ENCODE data around the gene MRPL37. TPM values are rescaled to one million over a fixed set of nuclear protein-coding genes. Genes with fewer than 3 reads are reported as not detected.

MRPL37 gene
- total and polyA plus RNA-seq, 7 donors = 68.9 to 109 (median 100) TPM

- intact Hi-C loops (cut with DNase I) = loop anchor here in 1 of 2 donors (5.0 kb wide), 1 partner anchor 101 kb away; no protein-coding TSS in a partner anchor
- TF ChIP-seq, protein P1, sequence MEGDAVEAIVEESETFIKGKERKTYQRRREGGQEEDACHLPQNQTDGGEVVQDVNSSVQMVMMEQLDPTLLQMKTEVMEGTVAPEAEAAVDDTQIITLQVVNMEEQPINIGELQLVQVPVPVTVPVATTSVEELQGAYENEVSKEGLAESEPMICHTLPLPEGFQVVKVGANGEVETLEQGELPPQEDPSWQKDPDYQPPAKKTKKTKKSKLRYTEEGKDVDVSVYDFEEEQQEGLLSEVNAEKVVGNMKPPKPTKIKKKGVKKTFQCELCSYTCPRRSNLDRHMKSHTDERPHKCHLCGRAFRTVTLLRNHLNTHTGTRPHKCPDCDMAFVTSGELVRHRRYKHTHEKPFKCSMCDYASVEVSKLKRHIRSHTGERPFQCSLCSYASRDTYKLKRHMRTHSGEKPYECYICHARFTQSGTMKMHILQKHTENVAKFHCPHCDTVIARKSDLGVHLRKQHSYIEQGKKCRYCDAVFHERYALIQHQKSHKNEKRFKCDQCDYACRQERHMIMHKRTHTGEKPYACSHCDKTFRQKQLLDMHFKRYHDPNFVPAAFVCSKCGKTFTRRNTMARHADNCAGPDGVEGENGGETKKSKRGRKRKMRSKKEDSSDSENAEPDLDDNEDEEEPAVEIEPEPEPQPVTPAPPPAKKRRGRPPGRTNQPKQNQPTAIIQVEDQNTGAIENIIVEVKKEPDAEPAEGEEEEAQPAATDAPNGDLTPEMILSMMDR (IDR thresholded peaks at IDR 0.05) = no peak
- no peak overlapping the region for H3K4me3 ChIP-seq
- DNase-seq = no peak
- H3K4me1 ChIP-seq = peaks cover 20% of the 10 kb centered on the region
- no peak overlapping the region for H3K27ac ChIP-seq
- H3K27me3 ChIP-seq (ENCODE audit: insufficient read depth in 3 of 3, low read length in 2 of 3) = no peaks in the 10 kb centered on the region
- 90 to 97% (median 92%) methylated on average over 14 to 16 of the region's 16 CpGs for WGBS, 3 donors
- peaks cover 0 to 25% of the 10 kb centered on the region in 2 donors for H3K36me3 ChIP-seq (ENCODE audit: insufficient read depth in 1 of 2, low read depth in 1 of 2)
- no peaks in the 10 kb centered on the region for H3K9me3 ChIP-seq
- no peak for ATAC-seq
Observed at GRCh38 chr1:54223441-54224202, 23.7 kb downstream of the MRPL37 start.

DNA sequence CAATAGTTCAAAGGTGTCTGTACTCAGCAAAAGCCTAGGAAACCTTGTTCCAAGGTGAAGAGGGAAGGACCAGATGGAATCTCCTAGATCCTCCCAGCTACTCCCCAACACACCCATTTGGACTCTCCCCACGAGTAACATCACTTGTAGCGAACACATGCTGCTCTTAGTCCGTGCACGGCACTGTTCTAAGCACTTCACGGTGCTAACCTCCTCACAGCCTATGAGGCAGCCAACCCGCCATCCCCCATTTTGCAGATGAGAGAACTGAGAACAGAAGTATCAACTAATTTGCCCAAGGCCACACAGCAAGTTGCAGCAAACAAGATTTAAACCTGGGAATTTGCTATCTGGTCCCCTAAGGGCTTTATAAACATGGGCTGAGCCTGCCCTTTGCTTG lies 24.3 kb downstream of the MRPL37 start:
- intact Hi-C loops (cut with DNase I) = loop anchor here in 1 of 2 donors (5.0 kb wide), 1 partner anchor 102 kb away; no protein-coding TSS in a partner anchor
- H3K4me3 ChIP-seq = no peak overlapping the region
- H3K27me3 ChIP-seq (ENCODE audit: insufficient read depth in 3 of 3, low read length in 2 of 3) = no peaks in the 10 kb centered on the region
- TF ChIP-seq, protein P1 (IDR thresholded peaks at IDR 0.05) = no peak
- H3K36me3 ChIP-seq (ENCODE audit: insufficient read depth in 1 of 2, low read depth in 1 of 2) = peaks cover 0 to 20% of the 10 kb centered on the region in 2 donors
- H3K4me1 ChIP-seq = peaks cover 17% of the 10 kb centered on the region
- WGBS, 3 donors = 80 to 87% (median 85%) methylated on average over 6 of the region's 6 CpGs
- no peaks in the 10 kb centered on the region for H3K9me3 ChIP-seq
- DNase-seq = no peak
- no peak overlapping the region for H3K27ac ChIP-seq
- ATAC-seq = no peak

DNA sequence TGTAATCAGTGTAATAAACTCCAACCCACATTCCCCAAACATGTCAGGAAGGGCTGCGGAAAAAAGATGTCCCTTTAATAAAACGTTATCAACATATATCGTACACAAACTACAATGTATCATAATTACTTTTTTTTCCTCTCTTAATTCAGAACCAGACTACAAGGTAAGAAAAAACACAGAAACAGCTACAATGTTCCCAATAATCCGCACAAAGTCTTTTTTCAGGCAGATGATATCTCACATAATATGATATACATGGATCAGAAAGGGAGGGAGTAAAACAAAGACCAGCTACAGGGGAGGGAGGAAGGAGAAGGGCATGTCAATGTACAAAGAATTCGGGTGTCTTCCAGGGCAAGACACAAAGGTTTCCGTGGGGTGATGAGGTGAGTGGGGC lies 25.4 kb downstream of the MRPL37 start:
- H3K4me3 ChIP-seq = no peak overlapping the region

GRCh38 chr1:54225986-54226559 lies 26.1 kb downstream of the MRPL37 start:
- intact Hi-C loops (cut with DNase I) = no loop called here
- H3K4me3 ChIP-seq = no peak overlapping the region
- no peaks in the 10 kb centered on the region for H3K9me3 ChIP-seq
- DNase-seq (no peak), ATAC-seq (no peak)
- H3K27me3 ChIP-seq (ENCODE audit: insufficient read depth in 3 of 3, low read length in 2 of 3) = no peaks in the 10 kb centered on the region
- H3K4me1 ChIP-seq = no peaks in the 10 kb centered on the region
- H3K36me3 ChIP-seq (ENCODE audit: insufficient read depth in 1 of 2, low read depth in 1 of 2) = peaks cover 0 to 20% of the 10 kb centered on the region in 2 donors
- TF ChIP-seq, protein P1 (IDR thresholded peaks at IDR 0.05) = no peak
- no peak overlapping the region for H3K27ac ChIP-seq
- 79 to 85% (median 84%) methylated on average over 20 of the region's 20 CpGs for WGBS, 3 donors

More for the DNA sequence above, 25.4 kb downstream of the MRPL37 start:
- no peaks in the 10 kb centered on the region for H3K9me3 ChIP-seq
- H3K36me3 ChIP-seq (ENCODE audit: insufficient read depth in 1 of 2, low read depth in 1 of 2) = peaks cover 0 to 20% of the 10 kb centered on the region in 2 donors
- H3K27me3 ChIP-seq (ENCODE audit: insufficient read depth in 3 of 3, low read length in 2 of 3) = no peaks in the 10 kb centered on the region
- no peak overlapping the region for H3K27ac ChIP-seq
- TF ChIP-seq, protein P1 (IDR thresholded peaks at IDR 0.05) = no peak
- no peak for ATAC-seq
- intact Hi-C loops (cut with DNase I) = no loop called here
- peaks cover 5% of the 10 kb centered on the region for H3K4me1 ChIP-seq
- DNase-seq = no peak
- 89 to 91% (median 90%) methylated on average over 6 of the region's 6 CpGs for WGBS, 3 donors

Measured in psoas muscle (tissue), 8 donors.